H1 (cell line): ENCODE data around the gene ZC3H18. TPM values are rescaled to one million over a fixed set of nuclear protein-coding genes. Genes with fewer than 3 reads are reported as not detected.

Source experiments
- CTCF ChIA-PET: fragments of 300-600 bp; sonication (Branson Sonifier 250); formaldehyde crosslinking; loops from one replicate; lab custom pipeline; 2021; ENCODE audit not compliant: partially characterized antibody; lab: Charles Lee
- POLR2A ChIA-PET: fragments of 300-600 bp; sonication (Branson Sonifier 250); formaldehyde crosslinking; loops from one replicate; lab custom pipeline; 2021; ENCODE audit warnings: inconsistent platforms; ENCODE audit not compliant: partially characterized antibody; lab: Charles Lee
- DNase-seq, 2 experiments: peaks; one replicate each; pipeline versions ENCODE4 v3.0.0 to v3.0.0-alpha.2; 2010 to 2022; ENCODE audit warnings: low spot score in 2 of 2, low read depth in 1 of 2, mixed read lengths in 1 of 2
- FAIRE-seq: peaks from 2 replicates; lab custom pipeline; 2011; peaks lifted over from hg19 to GRCh38; lab: Jason Lieb, UNC
- H2AFZ ChIP-seq: 2 replicates; pipeline ENCODE4 v1.8.1; 2012; ENCODE audit warnings: low read length, inconsistent platforms
- H2AK5ac ChIP-seq: 2 replicates; pipeline ENCODE4 v1.6.1; 2013; ENCODE audit warnings: low read depth, low read length
- H2BK120ac ChIP-seq: replicated peaks from 2 replicates; pipeline ENCODE3; 2013; ENCODE audit warnings: low read depth, low read length, inconsistent platforms
- H2BK12ac ChIP-seq: 2 replicates; pipeline ENCODE4 v1.6.1; 2013; ENCODE audit warnings: low read depth, low read length
- H2BK15ac ChIP-seq: 2 replicates; pipeline ENCODE4 v1.6.1; 2013; ENCODE audit warnings: low read length
- H2BK20ac ChIP-seq: 2 replicates; pipeline ENCODE4 v1.6.1; 2013; ENCODE audit warnings: low read length
- H2BK5ac ChIP-seq: 2 replicates; pipeline ENCODE4 v1.6.1; 2013; ENCODE audit warnings: low read depth, low read length
- H3K14ac ChIP-seq: 2 replicates; pipeline ENCODE4 v1.6.1; 2013; ENCODE audit warnings: inconsistent platforms; ENCODE audit not compliant: insufficient read length
- H3K18ac ChIP-seq: 2 replicates; pipeline ENCODE4 v1.6.1; 2013; ENCODE audit warnings: low read length; ENCODE audit errors: extremely low read depth
- H3K23ac ChIP-seq: 2 replicates; pipeline ENCODE4 v1.6.1; 2013; ENCODE audit warnings: inconsistent platforms; ENCODE audit not compliant: insufficient read length
- H3K23me2 ChIP-seq: 2 replicates; pipeline ENCODE4 v1.6.1; 2013; ENCODE audit warnings: low read depth, low read length
- H3K27ac ChIP-seq: 2 replicates; pipeline ENCODE4 v1.6.1; 2011; ENCODE audit warnings: low read depth, low read length, inconsistent platforms
- H3K27me3 ChIP-seq, 4 experiments: replicated peaks in 1 of 4; 1 replicate in 1 of 4; 2 replicates in 3 of 4; pipeline versions ENCODE4 v1.6.1 to v1.8.1; 2011 to 2013; ENCODE audit warnings: low read length in 3 of 4, mild to moderate bottlenecking in 3 of 4, inconsistent platforms in 2 of 4, mixed read lengths in 2 of 4, moderate library complexity in 1 of 4; ENCODE audit not compliant: control insufficient read depth in 3 of 4, insufficient read depth in 3 of 4; ENCODE audit errors: extremely low read depth in 1 of 4
- H3K36me3 ChIP-seq, 4 experiments: 2 replicates each; pipeline versions ENCODE4 v1.6.1 to v1.8.1; 2011 to 2013; ENCODE audit warnings: mild to moderate bottlenecking in 4 of 4, low read length in 3 of 4, moderate library complexity in 2 of 4, control low read depth in 1 of 4, inconsistent platforms in 1 of 4; ENCODE audit not compliant: insufficient read depth in 4 of 4, control insufficient read depth in 2 of 4
- H3K4ac ChIP-seq: replicated peaks from 2 replicates; pipeline ENCODE3; 2013; ENCODE audit warnings: low read length, low read depth, mixed read lengths, inconsistent platforms; ENCODE audit not compliant: insufficient read length
- H3K4me1 ChIP-seq, 4 experiments: replicated peaks in 1 of 4; 1 replicate in 1 of 4; 2 replicates in 3 of 4; pipeline versions ENCODE4 v1.6.1 to v1.8.1; 2011 to 2013; ENCODE audit warnings: low read length in 3 of 4, inconsistent platforms in 2 of 4, mixed read lengths in 1 of 4; ENCODE audit not compliant: insufficient read depth in 4 of 4, control insufficient read depth in 3 of 4
- H3K4me2 ChIP-seq, 2 experiments: 2 replicates each; pipeline versions ENCODE4 v1.6.1 to v1.8.1; 2011 to 2013; ENCODE audit warnings: low read depth in 2 of 2, low read length in 2 of 2, control low read depth in 1 of 2, inconsistent platforms in 1 of 2, mild to moderate bottlenecking in 1 of 2; ENCODE audit not compliant: insufficient read depth in 1 of 2
- H3K4me3 ChIP-seq, 4 experiments: fragments of 200-600, 300-600 bp in 1 of 4; sonication (generic), shearing (Covaris generic), sonication (Bioruptor Twin) in 1 of 4; 2 replicates each; pipeline versions ENCODE4 v1.5.1 to v1.8.1; 2011 to 2016; ENCODE audit warnings: low read length in 4 of 4, low read depth in 3 of 4, control low read depth in 2 of 4, inconsistent platforms in 2 of 4, mild to moderate bottlenecking in 2 of 4, mixed read lengths in 1 of 4, moderate library complexity in 1 of 4; ENCODE audit not compliant: insufficient read depth in 2 of 4; ENCODE audit errors: extremely low read depth in 1 of 4
- H3K56ac ChIP-seq: replicated peaks from 2 replicates; pipeline ENCODE3; 2013; ENCODE audit warnings: low read depth, mild to moderate bottlenecking, mixed read lengths, low read length, inconsistent platforms; ENCODE audit not compliant: insufficient read length
- H3K79me1 ChIP-seq: 2 replicates; pipeline ENCODE4 v1.6.1; 2013; ENCODE audit warnings: low read depth, low read length, control low read depth
- H3K79me2 ChIP-seq, 2 experiments: 2 replicates each; pipeline versions ENCODE4 v1.6.1 to v1.8.1; 2012 to 2013; ENCODE audit warnings: low read length in 2 of 2, mild to moderate bottlenecking in 2 of 2, inconsistent platforms in 1 of 2; ENCODE audit not compliant: insufficient read depth in 2 of 2, control insufficient read depth in 1 of 2
- H3K9ac ChIP-seq, 4 experiments: replicated peaks in 1 of 4; 1 replicate in 1 of 4; 2 replicates in 3 of 4; pipeline versions ENCODE4 v1.6.1 to v1.8.1; 2011 to 2013; ENCODE audit warnings: low read depth in 3 of 4, low read length in 3 of 4, control low read depth in 2 of 4, mild to moderate bottlenecking in 2 of 4, moderate library complexity in 2 of 4, inconsistent platforms in 1 of 4; ENCODE audit errors: extremely low read depth in 1 of 4
- H3K9me3 ChIP-seq, 2 experiments: 2 replicates each; pipeline versions ENCODE4 v1.6.1 to v1.8.1; 2012 to 2013; ENCODE audit warnings: mild to moderate bottlenecking in 2 of 2, moderate library complexity in 2 of 2, control low read depth in 1 of 2, inconsistent platforms in 1 of 2, low read depth in 1 of 2, low read length in 1 of 2, mixed read lengths in 1 of 2; ENCODE audit not compliant: insufficient read depth in 2 of 2
- H4K20me1 ChIP-seq, 2 experiments: replicated peaks in 1 of 2; 2 replicates each; pipeline versions ENCODE3 to v1.8.1; 2011 to 2013; ENCODE audit warnings: inconsistent platforms in 2 of 2, low read length in 2 of 2, mild to moderate bottlenecking in 1 of 2; ENCODE audit not compliant: insufficient read depth in 2 of 2, control insufficient read depth in 1 of 2
- H4K5ac ChIP-seq: 2 replicates; pipeline ENCODE4 v1.6.1; 2013; ENCODE audit warnings: low read length, low read depth, mixed read lengths, inconsistent platforms; ENCODE audit not compliant: insufficient read length
- H4K8ac ChIP-seq: 2 replicates; pipeline ENCODE4 v1.8.0; 2013; ENCODE audit warnings: mild to moderate bottlenecking, moderate library complexity, low read length, inconsistent platforms; ENCODE audit not compliant: insufficient read depth; ENCODE audit errors: extremely low read depth
- H4K91ac ChIP-seq: replicated peaks from 2 replicates; pipeline ENCODE3; 2013; ENCODE audit warnings: low read length, mixed read lengths, inconsistent platforms; ENCODE audit not compliant: insufficient read length
- HDAC2 ChIP-seq, 2 experiments: fragments of 300-600 bp in 1 of 2; sonication (generic) in 1 of 2; IDR thresholded peaks; 2 replicates each; pipeline ENCODE4 v1.6.1; 2011 to 2012; ENCODE audit warnings: low read depth in 2 of 2, low read length in 2 of 2, mild to moderate bottlenecking in 2 of 2, moderate library complexity in 2 of 2, borderline replicate concordance in 1 of 2, inconsistent platforms in 1 of 2
- JUN ChIP-seq: IDR thresholded peaks from 2 replicates; pipeline ENCODE4 v1.6.1; 2011; ENCODE audit warnings: low read depth, mild to moderate bottlenecking, improper control_type of control experiment, low read length
- MAFK ChIP-seq: IDR thresholded peaks from 2 replicates; pipeline ENCODE4 v1.6.1; 2012; ENCODE audit warnings: low read depth, mild to moderate bottlenecking, improper control_type of control experiment, low read length
- RAD21 ChIP-seq, 2 experiments: IDR thresholded peaks in 1 of 2; conservative IDR thresholded peaks in 1 of 2; 2 replicates each; pipeline ENCODE4 v1.6.1; 2011; ENCODE audit warnings: low read depth in 2 of 2, low read length in 2 of 2, improper control_type of control experiment in 1 of 2, inconsistent platforms in 1 of 2, mild to moderate bottlenecking in 1 of 2, moderate library complexity in 1 of 2
- WGBS, 2 experiments: shearing (Covaris generic) in 1 of 2; methylation state at CpG; one replicate each; pipeline versions ENCODE4 v1.1.6 to v1.1.7; 2013 to 2015; ENCODE audit warnings: low lambda C conversion rate in 2 of 2, mixed read lengths in 2 of 2, inconsistent platforms in 1 of 2, low coverage in 1 of 2, missing lambda C conversion rate in 1 of 2; ENCODE audit not compliant: insufficient replicate concordance in 2 of 2, insufficient coverage in 1 of 2, insufficient read length in 1 of 2; ENCODE audit errors: extremely low coverage in 1 of 2, missing lambda C conversion rate in 1 of 2; 5-methylcytosine and 5-hydroxymethylcytosine counted together
- polyA plus RNA-seq, 7 experiments: library from polyadenylated mRNA; depleted of rRNA in 3 of 7; stranded (reverse) in 5 of 7; unstranded in 2 of 7; fragments of >200 nt in 5 of 7; fragments of 200-250 nt in 2 of 7; gene quantifications; 1 replicate in 5 of 7; 2 replicates in 1 of 7; 4 replicates in 1 of 7; pipeline versions ENCODE4 v1.2.1 to v1.2.3, GENCODE V29; 2011 to 2013; ENCODE audit warnings: missing spikeins in 2 of 7, mixed read lengths in 2 of 7
- total RNA-seq: library from RNA; stranded (reverse); fragmentation: NEBNext Ultra II Directional; extraction: Animal tissue kit (Norgen Biotek cat#: 25700); gene quantifications from 2 replicates; pipeline ENCODE4 v1.2.1, GENCODE V29; 2021
- TF ChIP-seq, protein P1 (sequence below): IDR thresholded peaks from 2 replicates; pipeline ENCODE4 v1.6.1; 2011; ENCODE audit warnings: low read depth, mild to moderate bottlenecking, low read length; ENCODE audit not compliant: insufficient read depth

ZC3H18 gene
- total and polyA plus RNA-seq, 2 of the 8 experiments (the other 6 are each of a cell fraction or from before 2014, with no cell fraction given) = 12.1 to 73.2 TPM

DNA sequence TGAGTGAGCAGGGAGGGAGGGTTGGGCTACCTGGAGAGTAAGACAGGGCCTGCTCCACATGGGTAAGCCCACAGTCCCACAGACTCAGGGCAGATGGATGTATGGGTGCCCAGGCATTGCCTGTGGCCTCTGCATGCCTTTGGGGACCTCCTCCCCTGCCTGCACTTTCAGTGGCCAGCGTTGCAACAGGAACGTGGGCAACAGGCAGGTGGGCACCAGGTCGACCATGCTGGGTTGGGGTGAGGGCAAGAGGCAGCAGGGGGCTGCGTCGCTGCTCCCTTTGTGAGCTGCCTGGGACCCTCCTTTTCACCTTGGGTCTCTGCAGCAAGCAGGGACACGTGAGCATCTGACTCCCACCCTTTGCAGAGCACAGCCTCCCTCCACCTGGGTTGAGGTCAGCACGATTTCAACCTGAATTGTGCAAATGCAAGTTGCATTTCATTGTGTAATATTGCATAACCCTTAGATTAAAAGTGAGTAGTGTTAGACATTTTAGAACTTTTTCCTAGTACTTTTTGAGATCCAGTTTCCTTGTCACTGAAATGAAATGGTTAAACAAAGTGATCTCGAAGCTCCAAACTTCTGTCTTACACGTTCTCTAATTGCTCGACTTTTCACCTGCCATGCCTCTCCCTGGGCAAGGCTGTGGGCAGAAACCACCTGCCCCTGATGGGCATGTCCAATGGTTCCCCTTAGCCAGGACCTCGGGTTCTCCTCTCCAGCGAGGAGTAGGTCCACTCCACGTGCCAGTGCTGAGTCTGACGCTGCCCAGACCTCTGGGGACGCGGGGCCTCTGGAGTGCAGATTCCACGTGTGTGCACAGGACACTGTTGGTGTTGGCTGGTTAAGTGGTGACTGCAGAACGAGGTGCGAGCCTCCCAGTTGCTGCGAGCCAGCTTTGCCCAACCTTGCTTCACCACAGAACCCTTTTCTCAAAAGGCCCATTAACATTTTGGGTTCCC is 35.3 kb downstream of the ZC3H18 start:
- Histone ChIP-seq H3K79me2 (no peaks in the 10 kb centered on the region), H3K56ac (no peak overlapping the region), H2BK120ac (no peak overlapping the region), H3K4me2 (no peak overlapping the region), H2BK20ac (no peak overlapping the region), H3K79me1 (peaks cover 3% of the 10 kb centered on the region), H4K20me1 (peaks cover 5 to 22% of the 10 kb centered on the region in 2 experiments), H3K14ac (no peak overlapping the region), H3K18ac (no peak overlapping the region), H3K9me3 (no peaks in the 10 kb centered on the region), H4K91ac (no peak overlapping the region), H2AK5ac (no peak overlapping the region), H4K8ac (no peak overlapping the region), H4K5ac (no peak overlapping the region), H3K36me3 (peaks cover 10 to 30% (median 15%) of the 10 kb centered on the region in 4 experiments; a peak in 5 of 8 replicates), H3K27ac (no peak overlapping the region), H2AFZ (no peak overlapping the region), H3K27me3 (no peaks in the 10 kb centered on the region), H2BK5ac (no peak overlapping the region), H2BK15ac (no peak overlapping the region), H3K4me3 (no peak overlapping the region), H3K23me2 (no peaks in the 10 kb centered on the region), H3K23ac (no peak overlapping the region), H3K9ac (no peak overlapping the region; a peak in 2 of 7 replicates), H2BK12ac (no peak overlapping the region), H3K4ac (no peak overlapping the region), H3K4me1 (peaks cover 0 to 3% (median 0%) of the 10 kb centered on the region in 4 experiments; a peak in 2 of 7 replicates)
- DNase-seq (no peak), FAIRE-seq (no peak)
- ChIA-PET POLR2A (no interaction called here), CTCF (interaction anchor here (0.7 kb wide), 1 partner anchor 615 kb away, joined by 3 read pairs; no protein-coding TSS in a partner anchor)
- 93% methylated on average over 18 of the region's 20 CpGs; no CpG with 5 or more reads in 1 of the 2 experiments for WGBS, 2 experiments
- TF ChIP-seq MAFK = no peak
- no peak for TF ChIP-seq JUN
- TF ChIP-seq, protein P1, sequence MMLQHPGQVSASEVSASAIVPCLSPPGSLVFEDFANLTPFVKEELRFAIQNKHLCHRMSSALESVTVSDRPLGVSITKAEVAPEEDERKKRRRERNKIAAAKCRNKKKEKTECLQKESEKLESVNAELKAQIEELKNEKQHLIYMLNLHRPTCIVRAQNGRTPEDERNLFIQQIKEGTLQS = no peak
- no peak for TF ChIP-seq HDAC2 (IDR thresholded peaks at IDR 0.05; ENCODE audit: borderline replicate concordance in 1 of 2, low read depth in 2 of 2, low read length in 2 of 2)
- TF ChIP-seq RAD21 (IDR thresholded peaks at IDR 0.05 in 1 of 2, conservative IDR thresholded peaks at IDR 0.05 in 1 of 2; ENCODE audit: low read depth in 2 of 2, low read length in 2 of 2) = no peak
